Activated T-cell treated with anti-CD3 and anti-CD28 coated beads, Interleukin-2, amount 50 U/mL, for 72 hours (primary cell): ENCODE measurements around the gene POP4. TPM values are rescaled to one million over a fixed set of nuclear protein-coding genes. Genes with fewer than 3 reads are reported as not detected.

Experiments used
- ATAC-seq, 2 donors: fragments of 150-1000 bp; cut with Tn5 transposase; replicated peaks in 1 of 2; 2 replicates each; pipeline ENCODE4 v1.10.0; 2021; ENCODE audit warnings: moderate library complexity in 2 of 2, mild to moderate bottlenecking in 1 of 2
- DNase-seq, 2 donors: peaks; one replicate each; pipeline ENCODE4 v3.0.0; 2021 to 2022; ENCODE audit warnings: mixed read lengths in 1 of 2
- H3K27ac Mint-ChIP-seq: one replicate; pipeline ENCODE4 v1.8.0; 2022; ENCODE audit warnings: mild to moderate bottlenecking, moderate library complexity, mixed read lengths
- H3K27me3 Mint-ChIP-seq: one replicate; pipeline ENCODE4 v1.8.0; 2022; ENCODE audit warnings: low read depth, mixed read lengths
- H3K36me3 Mint-ChIP-seq, 2 donors: one replicate each; pipeline ENCODE4 v1.8.0; 2022; ENCODE audit warnings: mixed read lengths in 2 of 2, mild to moderate bottlenecking in 1 of 2; ENCODE audit not compliant: insufficient read depth in 2 of 2
- H3K4me1 Mint-ChIP-seq: one replicate; pipeline ENCODE4 v1.8.0; 2022; ENCODE audit warnings: low read depth, mixed read lengths
- H3K4me3 Mint-ChIP-seq, 2 donors: one replicate each; pipeline ENCODE4 v1.8.0; 2022; ENCODE audit warnings: mild to moderate bottlenecking in 2 of 2, mixed read lengths in 2 of 2, moderate library complexity in 2 of 2
- H3K9me3 Mint-ChIP-seq, 2 donors: one replicate each; pipeline ENCODE4 v1.8.0; 2022; ENCODE audit warnings: mixed read lengths in 2 of 2
- total RNA-seq, 2 donors: library from RNA; stranded (reverse); gene quantifications; one replicate each; pipeline ENCODE4 v1.2.3, GENCODE V29; 2022

Gene POP4
- total RNA-seq, 2 donors from 2014 or later, result 62.6 to 65.3 TPM

GRCh38 chr19:29653398-29653797, 47.3 kb downstream of the POP4 start:
- no peak overlapping the region for H3K27ac Mint-ChIP-seq
- ATAC-seq (no peak), DNase-seq (no peak)
- H3K36me3 Mint-ChIP-seq, result peaks cover 0 to 3% of the 10 kb centered on the region in 2 donors
- H3K4me1 Mint-ChIP-seq, result peaks cover 10% of the 10 kb centered on the region
- H3K4me3 Mint-ChIP-seq, result no peak overlapping the region
- H3K27me3 Mint-ChIP-seq, result peaks cover 16% of the 10 kb centered on the region
- peaks cover 0 to 2% of the 10 kb centered on the region in 2 donors for H3K9me3 Mint-ChIP-seq

- Mint-ChIP-seq H3K27ac (no peak overlapping the region), H3K27me3 (peaks cover 16% of the 10 kb centered on the region), H3K4me1 (peaks cover 14% of the 10 kb centered on the region), H3K4me3 (no peak overlapping the region), H3K36me3 (peaks cover 0 to 3% of the 10 kb centered on the region in 2 donors), H3K9me3 (peaks cover 0 to 2% of the 10 kb centered on the region in 2 donors)
- DNase-seq, result no peak
- no peak for ATAC-seq
Measured at GRCh38 chr19:29655648-29656335, 49.7 kb downstream of the POP4 start.

DNA sequence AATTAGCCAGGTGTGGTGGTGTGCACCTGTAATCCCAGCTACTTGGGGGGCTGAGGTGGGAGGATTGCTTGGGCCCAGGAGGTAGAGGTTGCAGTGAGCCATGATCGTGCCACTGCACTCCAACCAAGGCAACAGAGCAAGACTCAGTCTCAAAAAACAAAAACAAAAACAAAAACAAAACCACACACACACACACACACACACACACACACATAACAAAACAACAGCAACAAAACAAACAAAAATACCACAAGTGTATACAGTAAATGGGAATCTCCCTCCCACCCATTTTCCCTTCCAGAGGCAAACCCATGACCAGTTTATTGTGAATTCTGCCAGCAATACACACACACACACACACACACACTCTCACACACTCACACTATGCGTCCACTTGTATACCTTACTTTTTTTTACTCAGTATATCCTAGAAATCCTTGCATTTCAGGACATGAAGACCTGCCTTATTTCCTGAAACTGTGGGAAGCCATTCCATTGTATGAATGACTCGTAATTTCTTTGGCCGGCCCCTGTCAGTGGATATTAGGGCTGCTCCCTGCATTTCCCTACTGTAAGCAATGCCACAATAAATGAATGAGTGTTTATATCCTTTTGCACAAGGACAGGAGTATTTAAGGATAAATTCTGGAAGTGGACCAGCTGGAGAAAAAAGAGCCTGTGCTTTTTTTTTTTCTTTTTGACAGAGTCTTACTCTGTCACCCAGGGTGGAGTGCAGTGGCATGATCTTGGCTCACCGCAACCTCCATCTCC, 52.3 kb downstream of the POP4 start:
- peaks cover 1% of the 10 kb centered on the region for H3K27me3 Mint-ChIP-seq
- H3K27ac Mint-ChIP-seq, result no peak overlapping the region
- H3K9me3 Mint-ChIP-seq, result no peaks in the 10 kb centered on the region
- no peak overlapping the region for H3K4me3 Mint-ChIP-seq
- DNase-seq, result no peak
- ATAC-seq, result no peak
- H3K36me3 Mint-ChIP-seq, result peaks cover 0 to 3% of the 10 kb centered on the region in 2 donors
- peaks cover 36% of the 10 kb centered on the region for H3K4me1 Mint-ChIP-seq

- no peak for ATAC-seq
- peaks cover 40% of the 10 kb centered on the region for H3K4me1 Mint-ChIP-seq
- no peaks in the 10 kb centered on the region for H3K27me3 Mint-ChIP-seq
- H3K27ac Mint-ChIP-seq, result peak overlapping the region; percentile 64
- peak in 1 of 2 donors; percentile 59 for DNase-seq
- no peaks in the 10 kb centered on the region for H3K36me3 Mint-ChIP-seq
- peak overlapping the region; percentile 22 to 41 for H3K4me3 Mint-ChIP-seq
- no peaks in the 10 kb centered on the region for H3K9me3 Mint-ChIP-seq
Measured at GRCh38 chr19:29660835-29661234, 54.8 kb downstream of the POP4 start.

- DNase-seq, result no peak
- H3K9me3 Mint-ChIP-seq, result no peaks in the 10 kb centered on the region
- peak overlapping the region; percentile 68 for H3K27ac Mint-ChIP-seq
- H3K4me1 Mint-ChIP-seq, result peaks cover 45% of the 10 kb centered on the region
- no peaks in the 10 kb centered on the region for H3K27me3 Mint-ChIP-seq
- ATAC-seq, result no peak
- H3K36me3 Mint-ChIP-seq, result peaks cover 4% of the 10 kb centered on the region in 2 donors
- peak overlapping the region; percentile 62 to 67 for H3K4me3 Mint-ChIP-seq
Measured at GRCh38 chr19:29662278-29662603, 56.2 kb downstream of the POP4 start.

- Mint-ChIP-seq H3K27ac (peak overlapping the region; percentile 68), H3K9me3 (no peaks in the 10 kb centered on the region), H3K27me3 (no peaks in the 10 kb centered on the region), H3K36me3 (peaks cover 4% of the 10 kb centered on the region in 2 donors), H3K4me1 (peaks cover 50% of the 10 kb centered on the region), H3K4me3 (peak overlapping the region; percentile 62 to 67)
- ATAC-seq, result peak; percentile 29 to 33
- DNase-seq, result peak; percentile 60 to 64
Measured at GRCh38 chr19:29662604-29663404, 56.7 kb downstream of the POP4 start.

DNA sequence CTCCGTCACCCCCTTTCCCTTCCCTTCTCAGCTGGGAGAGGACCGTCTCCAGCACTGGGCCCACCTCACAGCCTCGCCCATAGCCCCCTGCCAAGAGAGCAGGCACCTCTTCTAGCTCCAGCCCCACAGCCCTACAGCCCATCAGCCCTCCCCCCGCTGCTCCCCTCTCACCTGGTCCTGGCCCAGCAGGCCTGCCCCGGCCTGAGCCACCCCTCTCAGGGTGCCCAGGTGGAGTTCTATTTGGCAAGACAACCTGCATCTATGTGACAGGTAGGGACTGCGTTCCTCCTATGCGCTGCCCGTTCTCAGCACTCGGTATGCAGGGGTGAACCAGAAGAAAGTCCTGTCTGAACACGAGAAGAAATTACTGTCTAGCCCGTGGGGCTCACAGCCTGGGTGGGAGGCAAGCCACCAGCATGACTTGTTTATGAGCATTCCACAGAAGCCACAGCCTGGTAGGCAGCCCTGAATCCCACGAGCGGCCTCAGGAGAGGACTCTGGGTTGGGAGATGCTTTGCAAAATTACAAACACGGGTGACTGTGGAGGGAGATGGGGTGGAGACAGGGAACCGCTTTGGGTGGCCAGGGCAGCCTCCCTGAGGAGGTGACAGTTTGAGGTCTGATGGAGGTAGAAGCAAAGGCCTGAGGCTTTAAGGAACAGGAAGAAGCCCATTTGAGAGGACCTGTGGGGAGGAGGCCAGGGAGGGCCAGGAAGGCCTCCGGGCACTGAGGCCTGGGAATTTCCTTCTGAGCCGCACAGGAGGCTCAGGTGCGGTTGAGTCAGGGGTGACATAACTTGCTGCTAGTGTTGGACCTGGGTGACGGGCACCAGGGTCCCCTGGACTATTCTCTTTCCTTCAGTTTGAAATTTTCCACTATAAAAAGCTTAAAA, 58.0 kb downstream of the POP4 start:
- Mint-ChIP-seq H3K4me3 (peak overlapping the region; percentile 69 to 85), H3K4me1 (peaks cover 63% of the 10 kb centered on the region), H3K27me3 (no peaks in the 10 kb centered on the region), H3K27ac (no peak overlapping the region), H3K36me3 (peaks cover 4% of the 10 kb centered on the region in 2 donors), H3K9me3 (no peaks in the 10 kb centered on the region)
- no peak for DNase-seq
- ATAC-seq, result no peak

DNA sequence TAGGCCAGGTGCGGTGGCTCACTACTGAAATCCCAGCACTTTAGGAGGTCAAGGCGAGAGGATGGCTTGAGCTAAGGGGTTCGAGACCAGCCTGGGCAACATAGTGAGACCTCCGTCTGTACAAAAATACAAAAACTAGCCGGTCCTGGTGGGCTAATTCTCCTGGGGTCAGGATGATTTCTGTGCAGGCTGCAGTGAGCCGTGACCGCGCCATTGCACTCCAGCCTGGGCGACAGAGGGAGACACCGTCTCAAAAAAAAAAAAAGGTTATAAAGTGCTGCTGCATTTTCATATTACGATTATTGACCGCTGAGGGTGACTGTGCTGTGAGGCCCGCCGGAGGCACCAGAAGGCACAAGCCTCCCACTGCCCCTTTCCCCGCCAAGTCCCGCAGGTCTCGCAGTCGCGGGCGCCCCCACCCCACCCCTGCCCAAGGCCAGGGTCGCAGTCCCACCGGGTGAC, 58.7 kb downstream of the POP4 start:
- H3K4me1 Mint-ChIP-seq, result peaks cover 70% of the 10 kb centered on the region
- H3K27ac Mint-ChIP-seq, result no peak overlapping the region
- H3K9me3 Mint-ChIP-seq, result no peaks in the 10 kb centered on the region
- peaks cover 5 to 8% of the 10 kb centered on the region in 2 donors for H3K36me3 Mint-ChIP-seq
- DNase-seq, result no peak
- H3K27me3 Mint-ChIP-seq, result no peaks in the 10 kb centered on the region
- ATAC-seq, result peak in 1 of 2 donors; percentile 42
- peak overlapping the region; percentile 69 to 85 for H3K4me3 Mint-ChIP-seq

DNA sequence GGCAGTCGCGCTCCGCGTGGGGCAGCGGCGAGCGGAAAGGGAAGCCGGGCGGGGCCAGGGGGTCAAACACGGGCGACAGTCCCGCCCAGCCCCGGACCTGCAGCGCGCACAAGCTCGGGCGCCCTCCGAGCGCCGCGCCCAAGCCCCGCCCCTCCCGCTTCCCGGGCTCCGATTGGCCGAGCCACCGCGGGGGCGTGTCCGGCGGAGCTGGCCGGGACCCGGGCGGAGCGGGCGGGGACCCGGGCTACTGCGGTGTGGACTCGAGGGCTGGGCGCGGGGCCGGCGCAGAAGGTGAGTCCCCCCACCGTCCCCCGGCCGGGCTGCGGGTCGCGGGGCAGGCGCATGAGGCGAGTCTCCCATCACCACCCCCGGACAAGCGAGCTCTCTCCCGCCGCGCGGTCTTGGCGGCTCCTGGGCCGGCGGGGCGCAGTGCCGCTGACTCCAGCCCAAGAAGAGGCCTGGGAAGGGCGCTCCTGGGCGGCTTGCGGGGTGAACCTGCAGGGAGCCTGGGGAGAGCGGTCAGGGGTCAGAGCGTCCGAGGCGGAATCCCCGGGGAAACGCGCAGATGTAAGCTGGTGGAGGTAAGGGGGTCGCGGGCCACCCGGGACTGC, 59.2 kb downstream of the POP4 start, which contains the start of gene PLEKHF1:
PLEKHF1 (plus strand) TSS at position 247 of the 611 bp plus-strand sequence. CDS start 8,379 bp downstream, outside the sequence.
- peak; percentile 91 to 97 for DNase-seq
- Mint-ChIP-seq H3K36me3 (peaks cover 5 to 12% of the 10 kb centered on the region in 2 donors), H3K27ac (peak within 1 kb of the TSS; percentile 80), H3K27me3 (no peaks in the 10 kb centered on the region), H3K9me3 (no peaks in the 10 kb centered on the region), H3K4me3 (peak within 1 kb of the TSS; percentile 85 to 93), H3K4me1 (peaks cover 75% of the 10 kb centered on the region)
- ATAC-seq, result peak; percentile 83 to 85

- Mint-ChIP-seq H3K27ac (peak overlapping the region; percentile 80), H3K4me3 (peak overlapping the region; percentile 85 to 93), H3K9me3 (no peaks in the 10 kb centered on the region), H3K36me3 (peaks cover 5 to 15% of the 10 kb centered on the region in 2 donors), H3K4me1 (peaks cover 76% of the 10 kb centered on the region), H3K27me3 (no peaks in the 10 kb centered on the region)
- DNase-seq (no peak), ATAC-seq (no peak)
Measured at GRCh38 chr19:29665826-29666577, 59.9 kb downstream of the POP4 start.
